ENCODE measurements around the gene TSPAN9.

The TSPAN9 gene

DNA sequence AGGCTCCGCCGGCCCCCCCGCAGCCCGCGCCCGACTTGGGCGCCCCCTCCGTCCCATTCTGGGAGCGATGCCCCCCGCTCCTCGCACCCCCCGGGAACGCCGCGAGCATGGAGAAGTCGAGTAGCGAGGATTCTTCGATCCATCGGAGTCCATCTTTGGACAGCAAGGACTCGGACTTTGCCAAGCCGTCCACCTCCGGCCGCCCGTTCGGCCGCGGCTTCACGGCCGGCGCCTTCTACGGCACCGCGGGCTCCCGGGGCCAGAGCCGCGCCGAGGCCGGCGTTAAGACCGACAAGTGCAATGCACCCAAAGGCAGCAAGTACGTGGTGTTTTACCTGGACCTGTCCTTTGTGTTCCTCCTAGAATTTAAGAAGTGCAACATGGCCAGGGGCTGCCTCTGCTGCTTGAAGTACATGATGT is 123.6 kb downstream of the TSPAN9 start:
- Mint-ChIP-seq H3K27ac (no peak overlapping the region), H3K36me3 (ENCODE audit: low read depth) (no peaks in the 10 kb centered on the region), H3K4me1 (ENCODE audit: low read depth) (peaks cover 4% of the 10 kb centered on the region), H3K4me3 (no peak overlapping the region), H3K27me3 (peaks cover 69% of the 10 kb centered on the region), H3K9me3 (no peaks in the 10 kb centered on the region)
- DNase-seq = no peak

DNA sequence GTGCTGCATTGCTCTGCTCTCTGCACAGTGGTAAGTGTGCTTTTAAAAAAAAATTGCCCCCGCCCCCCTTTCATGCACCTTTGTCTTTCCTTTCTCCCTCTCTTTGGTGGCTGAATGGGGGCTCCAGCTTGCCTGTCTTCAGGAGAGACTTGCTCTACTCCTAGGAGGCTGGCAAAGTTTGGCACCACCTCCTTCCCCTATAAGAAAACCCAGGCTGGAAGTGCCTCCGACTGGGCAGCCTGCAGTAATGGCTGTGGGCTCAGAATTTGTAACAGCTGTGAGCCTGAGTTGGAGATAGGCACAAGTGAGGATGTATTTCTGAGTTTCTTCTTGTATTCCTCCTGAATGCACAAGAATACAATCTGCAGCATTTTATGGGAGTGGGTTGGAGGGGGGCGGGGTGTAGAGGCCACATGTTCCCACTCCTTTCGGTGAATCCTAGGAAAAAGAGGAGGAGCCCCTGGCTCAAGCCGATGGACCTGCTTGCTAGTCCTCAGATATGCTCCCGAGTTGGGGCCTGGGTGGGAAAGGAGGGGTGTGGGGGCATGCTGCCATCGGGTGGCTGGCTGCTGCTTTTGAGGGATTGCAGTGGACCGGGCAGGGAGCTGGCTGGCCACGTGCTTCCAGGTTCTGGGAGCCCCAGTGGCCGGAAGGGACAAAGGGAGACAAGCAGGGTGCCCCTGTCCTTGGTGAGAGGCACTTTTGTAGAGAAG is 124.3 kb downstream of the TSPAN9 start:
- no peak overlapping the region for H3K4me3 Mint-ChIP-seq
- H3K36me3 Mint-ChIP-seq (ENCODE audit: low read depth) = no peaks in the 10 kb centered on the region
- no peak overlapping the region for H3K27ac Mint-ChIP-seq
- H3K27me3 Mint-ChIP-seq = peaks cover 62% of the 10 kb centered on the region
- no peaks in the 10 kb centered on the region for H3K9me3 Mint-ChIP-seq
- no peak for DNase-seq
- H3K4me1 Mint-ChIP-seq (ENCODE audit: low read depth) = peaks cover 4% of the 10 kb centered on the region

DNA sequence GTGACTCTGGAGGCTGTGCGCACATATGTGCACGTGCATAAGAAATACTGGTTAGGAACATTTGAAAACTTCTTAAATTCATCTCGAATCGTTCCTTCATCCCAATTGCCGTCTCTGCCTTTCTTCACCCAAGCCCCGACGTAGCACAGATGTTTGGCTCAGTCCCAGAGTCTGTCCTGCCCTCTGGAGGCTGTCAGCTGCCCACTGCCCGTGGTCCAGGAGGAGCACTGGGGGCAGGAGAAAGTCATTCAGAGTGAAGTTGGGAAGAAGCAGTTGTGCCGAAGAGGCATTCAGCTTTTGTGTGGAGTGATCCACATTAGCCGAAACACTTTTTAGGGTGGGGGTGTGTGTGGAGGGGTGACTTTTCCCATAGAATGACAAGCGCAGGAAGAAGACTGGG is 124.9 kb downstream of the TSPAN9 start:
- H3K9me3 Mint-ChIP-seq = no peaks in the 10 kb centered on the region

DNA sequence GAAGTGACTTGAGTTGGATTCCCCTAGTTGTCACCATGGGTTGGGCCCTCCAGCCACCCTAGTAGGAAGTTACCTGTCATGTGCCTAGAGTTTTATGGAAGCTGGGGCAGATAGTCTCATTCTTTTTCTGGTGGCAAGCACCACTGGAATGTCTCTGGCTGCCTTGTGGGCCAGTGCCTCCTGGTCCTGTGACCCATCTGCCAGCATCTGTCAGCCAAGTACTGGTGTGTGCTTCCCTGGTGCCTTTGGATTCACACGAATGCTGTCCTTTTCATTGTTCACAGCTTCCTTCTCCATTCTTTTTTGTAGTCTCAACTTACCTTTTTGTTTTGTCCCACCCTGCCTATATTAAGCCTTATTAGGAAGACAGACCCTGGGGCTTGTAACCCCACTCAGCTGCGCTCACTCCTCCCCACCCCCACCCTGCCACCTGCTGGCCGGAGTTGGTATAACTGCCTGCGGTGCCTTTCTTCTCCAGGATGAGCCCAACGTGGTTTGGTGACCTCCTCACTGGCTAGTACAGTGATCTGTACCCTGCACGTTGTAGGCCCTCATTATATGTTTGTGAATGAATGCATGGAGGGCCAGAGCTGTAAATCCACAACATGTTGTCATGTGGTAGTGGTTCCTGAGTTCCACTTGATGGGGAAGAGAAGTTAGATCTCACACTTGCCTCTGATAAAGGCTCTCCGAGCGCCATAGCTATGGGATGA is 125.7 kb downstream of the TSPAN9 start:
- H3K9me3 Mint-ChIP-seq = no peaks in the 10 kb centered on the region
- H3K27ac Mint-ChIP-seq = no peak overlapping the region
- peaks cover 52% of the 10 kb centered on the region for H3K27me3 Mint-ChIP-seq
- peak; percentile 76 for DNase-seq
- H3K36me3 Mint-ChIP-seq (ENCODE audit: low read depth) = no peaks in the 10 kb centered on the region
- peaks cover 4% of the 10 kb centered on the region for H3K4me1 Mint-ChIP-seq (ENCODE audit: low read depth)
- no peak overlapping the region for H3K4me3 Mint-ChIP-seq

More for the DNA sequence above, 124.9 kb downstream of the TSPAN9 start:
- Mint-ChIP-seq H3K27ac (no peak overlapping the region), H3K36me3 (ENCODE audit: low read depth) (no peaks in the 10 kb centered on the region), H3K4me1 (ENCODE audit: low read depth) (peaks cover 4% of the 10 kb centered on the region), H3K4me3 (no peak overlapping the region), H3K27me3 (peaks cover 56% of the 10 kb centered on the region)
- DNase-seq = no peak

DNA sequence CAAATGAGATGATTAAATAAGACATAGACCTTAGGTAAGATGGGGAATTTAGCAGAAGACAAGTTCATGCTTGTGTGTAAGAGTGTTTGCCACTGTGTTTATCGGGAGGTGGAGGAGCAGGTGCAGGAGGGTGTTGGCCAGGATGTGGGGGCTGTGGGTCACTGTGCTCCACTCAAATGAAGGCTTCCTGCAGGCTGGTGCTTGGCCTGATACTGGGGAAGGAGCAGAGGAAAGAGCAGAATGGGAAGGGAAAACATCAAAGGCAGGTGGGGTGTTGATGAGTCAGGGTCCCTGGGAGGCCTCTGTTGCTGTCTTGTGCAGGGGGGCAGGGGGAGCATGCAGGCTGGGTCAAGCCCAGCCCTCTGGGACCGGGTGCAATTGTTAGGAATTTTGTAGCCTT is 126.5 kb downstream of the TSPAN9 start:
- Mint-ChIP-seq H3K9me3 (no peaks in the 10 kb centered on the region), H3K4me1 (ENCODE audit: low read depth) (peaks cover 4% of the 10 kb centered on the region), H3K27ac (no peak overlapping the region), H3K36me3 (ENCODE audit: low read depth) (no peaks in the 10 kb centered on the region), H3K4me3 (no peak overlapping the region), H3K27me3 (peaks cover 51% of the 10 kb centered on the region)
- DNase-seq = no peak

DNA sequence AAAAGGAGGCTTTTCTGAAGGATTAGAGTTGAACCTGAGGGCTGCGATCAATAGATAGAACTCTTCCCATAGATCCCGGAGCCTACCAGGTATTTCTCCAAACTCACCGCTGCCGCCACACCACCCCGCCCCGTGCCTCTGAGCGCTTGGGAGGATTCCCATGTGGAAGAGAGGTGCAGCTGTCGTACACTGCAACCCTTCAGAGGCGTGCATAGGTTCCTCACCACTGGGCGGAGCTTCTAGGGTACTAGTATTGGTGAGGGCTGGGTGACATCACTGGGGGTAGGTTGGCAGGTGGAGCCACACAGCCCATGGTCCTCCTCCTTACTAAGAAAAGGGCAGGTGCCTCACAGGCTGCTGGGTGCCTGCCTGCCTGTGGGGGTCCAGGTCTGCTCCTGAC is 127.0 kb downstream of the TSPAN9 start:
- no peak overlapping the region for H3K4me3 Mint-ChIP-seq
- H3K9me3 Mint-ChIP-seq = no peaks in the 10 kb centered on the region
- H3K4me1 Mint-ChIP-seq (ENCODE audit: low read depth) = peaks cover 4% of the 10 kb centered on the region
- H3K27me3 Mint-ChIP-seq = peaks cover 47% of the 10 kb centered on the region
- no peaks in the 10 kb centered on the region for H3K36me3 Mint-ChIP-seq (ENCODE audit: low read depth)
- no peak overlapping the region for H3K27ac Mint-ChIP-seq
- no peak for DNase-seq

DNA sequence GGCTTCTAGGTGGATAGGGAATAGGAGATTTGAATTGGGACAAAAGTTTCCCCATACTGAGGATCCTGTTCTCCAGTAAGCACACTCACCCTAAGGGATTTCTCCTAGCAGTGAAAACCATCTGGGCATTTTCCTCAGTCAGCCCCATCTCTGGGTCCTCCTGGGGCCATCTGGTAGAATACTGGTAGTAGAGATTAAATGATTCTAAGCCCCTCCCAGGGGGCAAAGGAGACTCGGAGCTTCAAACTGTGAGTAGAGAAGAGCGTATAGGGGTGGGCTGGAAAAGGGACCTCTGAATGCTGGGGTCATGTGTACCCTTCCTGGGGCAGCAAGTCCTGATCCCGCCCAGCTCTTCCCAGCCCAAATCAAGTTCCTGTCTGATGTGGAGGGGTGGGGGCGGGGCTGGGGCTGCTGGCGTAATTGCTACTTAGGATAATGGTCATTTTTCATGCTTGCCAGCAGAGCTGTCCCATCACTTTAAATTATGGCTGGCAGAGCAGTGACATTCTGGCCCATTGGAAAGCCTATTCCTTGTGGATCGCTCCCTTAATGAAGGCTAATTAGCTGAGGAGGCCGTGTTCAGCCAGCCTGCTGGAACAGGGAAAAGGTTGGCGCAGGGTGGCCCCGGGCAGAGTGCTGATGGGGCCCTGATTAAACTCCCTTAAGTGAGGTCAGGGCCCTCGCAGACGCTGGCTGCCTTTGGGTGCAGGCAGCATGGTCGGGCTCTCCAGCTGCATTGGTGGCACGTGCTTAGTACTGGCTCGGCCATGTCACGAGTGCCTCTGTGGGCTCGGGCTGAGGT is 127.8 kb downstream of the TSPAN9 start:
- no peak overlapping the region for H3K27ac Mint-ChIP-seq
- H3K9me3 Mint-ChIP-seq = no peaks in the 10 kb centered on the region
- peaks cover 3% of the 10 kb centered on the region for H3K4me1 Mint-ChIP-seq (ENCODE audit: low read depth)
- no peak for DNase-seq
- H3K4me3 Mint-ChIP-seq = no peak overlapping the region
- H3K27me3 Mint-ChIP-seq = peaks cover 40% of the 10 kb centered on the region
- H3K36me3 Mint-ChIP-seq (ENCODE audit: low read depth) = no peaks in the 10 kb centered on the region

DNA sequence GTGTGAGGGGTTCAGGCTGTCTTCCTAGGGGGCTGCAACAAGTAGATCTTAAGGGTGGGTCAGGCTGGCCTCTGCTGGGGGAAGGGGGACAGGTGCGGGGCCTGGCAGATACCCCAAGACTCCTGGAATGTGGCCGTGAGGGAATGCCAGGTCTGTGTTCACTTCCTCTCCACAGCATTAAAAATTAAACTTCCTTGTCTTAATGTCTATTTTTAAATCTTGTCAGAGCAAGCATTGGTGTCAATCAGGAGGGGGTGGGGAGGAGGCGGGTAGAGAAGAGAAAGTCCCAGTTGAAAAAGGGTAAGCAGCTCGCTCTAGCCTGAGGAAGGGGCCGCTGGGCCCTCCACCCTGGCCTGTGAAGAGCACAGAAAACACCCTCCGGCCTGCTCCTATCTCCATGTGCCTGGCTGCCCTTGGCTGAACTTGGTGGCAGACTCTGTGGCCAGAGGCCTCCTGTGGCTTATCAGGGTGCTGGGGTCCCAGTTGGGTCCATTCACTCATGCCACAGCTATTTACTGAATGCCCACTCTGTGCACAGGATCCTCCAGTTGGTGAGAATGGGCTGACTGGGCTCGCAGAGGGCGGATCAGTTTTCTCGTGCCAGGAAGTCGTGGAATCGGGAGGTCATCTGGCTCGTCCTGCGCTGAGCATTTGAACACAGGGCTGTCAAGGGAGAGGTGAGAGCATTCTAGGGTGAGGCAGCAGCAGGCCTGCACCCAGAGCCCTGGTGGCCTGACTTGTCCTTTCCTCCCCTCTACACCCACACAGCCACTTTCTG is 128.8 kb downstream of the TSPAN9 start:
- no peaks in the 10 kb centered on the region for H3K9me3 Mint-ChIP-seq
- H3K4me3 Mint-ChIP-seq = no peak overlapping the region
- peaks cover 1% of the 10 kb centered on the region for H3K4me1 Mint-ChIP-seq (ENCODE audit: low read depth)
- peaks cover 38% of the 10 kb centered on the region for H3K27me3 Mint-ChIP-seq
- no peaks in the 10 kb centered on the region for H3K36me3 Mint-ChIP-seq (ENCODE audit: low read depth)
- DNase-seq = no peak
- H3K27ac Mint-ChIP-seq = no peak overlapping the region

DNA sequence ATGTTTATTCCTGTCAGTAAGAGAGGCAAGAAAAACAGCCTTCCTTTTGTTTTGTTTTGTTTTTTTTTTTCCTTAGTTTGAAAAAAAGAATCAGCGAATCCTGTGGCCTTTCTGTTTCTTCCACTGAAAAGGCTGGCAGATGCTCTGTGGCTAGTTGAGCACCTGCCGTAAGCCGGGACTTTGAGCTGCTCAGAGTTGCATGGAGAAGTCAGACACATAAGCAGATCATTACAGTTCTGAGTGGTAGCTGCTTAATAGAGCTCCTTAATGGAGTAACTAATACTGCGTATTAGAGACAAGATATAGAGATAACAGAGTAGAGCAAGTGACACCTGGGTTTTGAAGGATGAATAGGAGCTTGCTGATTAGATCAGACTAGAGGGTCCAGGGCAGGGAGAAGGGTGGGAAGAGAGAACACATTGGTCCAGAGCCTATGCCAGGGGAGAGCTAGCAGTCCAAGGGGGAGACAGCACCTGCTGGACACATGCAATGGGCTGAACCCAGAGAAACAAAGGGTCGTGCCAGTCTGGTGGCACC is 129.4 kb downstream of the TSPAN9 start:
- no peak overlapping the region for H3K27ac Mint-ChIP-seq
- DNase-seq = no peak
- no peaks in the 10 kb centered on the region for H3K4me1 Mint-ChIP-seq (ENCODE audit: low read depth)
- H3K27me3 Mint-ChIP-seq = peaks cover 31% of the 10 kb centered on the region
- no peaks in the 10 kb centered on the region for H3K36me3 Mint-ChIP-seq (ENCODE audit: low read depth)
- no peak overlapping the region for H3K4me3 Mint-ChIP-seq
- no peaks in the 10 kb centered on the region for H3K9me3 Mint-ChIP-seq

DNA sequence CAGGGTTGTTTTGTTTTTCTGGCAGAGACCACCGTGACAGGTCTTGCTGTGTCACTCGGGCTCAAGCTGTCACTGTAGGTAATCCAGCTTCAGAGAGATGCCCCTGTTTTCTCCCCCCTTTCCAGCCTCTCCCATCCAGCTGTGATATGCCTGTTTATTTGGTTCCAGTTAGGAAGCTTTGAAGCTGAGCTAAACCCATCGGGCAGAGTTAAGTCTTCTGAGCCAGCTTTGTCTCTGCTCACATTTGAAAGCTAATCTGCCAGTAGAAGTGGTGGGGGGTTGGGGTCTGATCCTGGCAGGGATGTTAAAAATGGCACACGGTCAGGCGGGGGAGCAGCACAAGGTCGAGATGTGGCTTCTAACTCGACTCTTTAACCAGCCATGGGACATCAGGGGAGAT is 130.0 kb downstream of the TSPAN9 start:
- Mint-ChIP-seq H3K27ac (no peak overlapping the region), H3K4me1 (ENCODE audit: low read depth) (no peaks in the 10 kb centered on the region), H3K36me3 (ENCODE audit: low read depth) (no peaks in the 10 kb centered on the region), H3K4me3 (no peak overlapping the region), H3K9me3 (no peaks in the 10 kb centered on the region), H3K27me3 (peaks cover 25% of the 10 kb centered on the region)
- no peak for DNase-seq

DNA sequence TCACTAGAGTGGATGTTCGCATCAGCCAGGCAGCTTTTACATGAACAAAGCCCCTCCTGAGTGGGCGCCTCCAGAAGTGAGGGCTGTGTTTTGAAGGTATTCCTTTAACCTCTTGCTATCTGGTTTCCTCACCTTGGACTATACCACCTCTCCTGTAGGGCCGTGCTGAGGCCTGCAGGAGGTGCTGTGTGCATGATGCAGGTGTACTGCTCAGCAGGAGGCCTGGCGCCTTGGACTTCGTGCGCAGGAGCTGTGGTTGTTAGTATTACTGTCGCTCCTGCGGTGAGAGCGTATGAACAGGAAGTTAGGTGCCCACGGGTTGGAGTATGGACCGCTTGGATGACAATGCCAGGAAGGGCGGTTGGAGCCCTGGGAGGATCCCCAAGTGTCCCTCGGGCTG is 130.7 kb downstream of the TSPAN9 start:
- H3K9me3 Mint-ChIP-seq = no peaks in the 10 kb centered on the region
- H3K27me3 Mint-ChIP-seq = peaks cover 19% of the 10 kb centered on the region
- no peak overlapping the region for H3K27ac Mint-ChIP-seq
- H3K4me1 Mint-ChIP-seq (ENCODE audit: low read depth) = no peaks in the 10 kb centered on the region
- H3K36me3 Mint-ChIP-seq (ENCODE audit: low read depth) = no peaks in the 10 kb centered on the region
- DNase-seq = no peak
- H3K4me3 Mint-ChIP-seq = no peak overlapping the region

DNA sequence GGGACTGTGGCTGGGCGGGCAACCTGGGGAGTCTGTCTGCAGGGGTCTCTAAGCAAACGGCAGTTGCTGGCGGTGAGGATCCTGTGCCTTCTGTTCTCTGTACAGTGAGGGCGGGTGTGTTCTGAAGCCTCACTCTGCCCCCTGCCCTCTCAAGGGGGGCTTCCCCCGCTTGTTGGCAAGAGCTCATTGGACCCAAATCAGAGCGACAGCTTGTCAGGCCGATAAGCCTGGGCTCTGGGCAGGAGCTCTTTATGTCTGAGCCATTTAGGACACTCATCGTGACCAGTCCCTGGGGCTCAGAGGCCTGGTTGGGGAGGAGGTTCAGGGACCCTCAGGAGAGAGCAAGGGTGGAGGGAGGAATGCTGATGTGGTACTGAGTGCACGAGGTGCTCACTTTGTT is 136.0 kb downstream of the TSPAN9 start:
- Mint-ChIP-seq H3K36me3 (ENCODE audit: low read depth) (no peaks in the 10 kb centered on the region), H3K27ac (no peak overlapping the region), H3K4me1 (ENCODE audit: low read depth) (no peaks in the 10 kb centered on the region), H3K4me3 (no peak overlapping the region), H3K9me3 (no peaks in the 10 kb centered on the region), H3K27me3 (no peaks in the 10 kb centered on the region)
- DNase-seq = no peak

DNA sequence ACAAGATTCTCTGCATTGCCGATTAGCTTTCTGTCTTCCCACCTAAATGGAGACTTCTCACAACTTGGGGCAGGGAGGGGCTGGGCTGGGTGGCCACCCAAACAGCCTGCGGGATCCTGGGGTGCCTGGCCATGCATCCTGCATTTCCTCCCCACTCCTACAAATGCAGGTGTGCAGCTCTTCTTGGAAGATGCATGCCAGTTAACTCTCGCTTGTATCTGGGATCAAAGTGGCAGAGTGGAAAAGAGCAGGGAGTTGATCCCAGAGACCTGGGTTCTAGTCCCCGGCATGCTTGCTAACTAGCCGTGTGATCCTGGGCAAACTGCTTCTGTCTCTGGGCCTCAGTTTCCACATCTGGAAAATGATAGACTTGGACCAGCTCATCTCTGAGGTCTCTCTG is 136.6 kb downstream of the TSPAN9 start:
- DNase-seq = no peak
- Mint-ChIP-seq H3K4me1 (ENCODE audit: low read depth) (no peaks in the 10 kb centered on the region), H3K4me3 (no peak overlapping the region), H3K36me3 (ENCODE audit: low read depth) (no peaks in the 10 kb centered on the region), H3K9me3 (no peaks in the 10 kb centered on the region), H3K27ac (no peak overlapping the region), H3K27me3 (no peaks in the 10 kb centered on the region)

Measured in activated T-cell treated with anti-CD3 and anti-CD28 coated beads, Interleukin-2, amount 50 U/mL, for 24 hours (primary cell).